GM12878 (cell line): Measurements from ENCODE around the gene BBOX1. TPM values are rescaled to one million over a fixed set of nuclear protein-coding genes. Genes with fewer than 3 reads are reported as not detected.
"Not testable (repeated sequence)": the region's sequence is repeated elsewhere in the genome, so short reads cannot be mapped to it uniquely, and the experiment has no call there.

Experiments used
- ATAC-seq: fragments of 200-7000 bp; cut with Tn5 transposase; 3 replicates; pipeline ENCODE4 v1.9.1; 2020; ENCODE audit warnings: mild to moderate bottlenecking, moderate library complexity
- BruUV-seq: library from RNA; stranded (reverse); fragments of 400-500 nt; replicated peaks from 2 replicates; lab custom pipeline; 2021; lab: Mats Ljungman, UMichigan
- CTCF ChIA-PET: fragments of 300-600 bp; sonication (Branson Sonifier 250); formaldehyde crosslinking; extraction: SDS; loops from one replicate; lab custom pipeline; 2021; ENCODE audit warnings: inconsistent platforms; lab: Yijun Ruan, JAX
- POLR2A ChIA-PET: fragments of 350-600 bp; formaldehyde crosslinking; extraction: SDS; loops from one replicate; lab custom pipeline; 2021; ENCODE audit warnings: inconsistent platforms; lab: Charles Lee
- RAD21 ChIA-PET: fragments of 300-600 bp; sonication (Branson Sonifier 250); formaldehyde crosslinking; loops from one replicate; lab custom pipeline; 2023; ENCODE audit warnings: antibody characterized with exemption; ENCODE audit not compliant: unreplicated experiment; lab: Charles Lee
- SMC1A ChIA-PET: fragments of 300-600 bp; sonication (Branson Sonifier 250); formaldehyde crosslinking; loops from one replicate; lab custom pipeline; 2023; ENCODE audit not compliant: unreplicated experiment, uncharacterized antibody; lab: Charles Lee
- DNase-seq: peaks from one replicate; pipeline ENCODE4 v3.0.0-alpha.2; 2011; ENCODE audit warnings: low read depth, low spot score
- FAIRE-seq: peaks from 3 replicates; lab custom pipeline; 2011; peaks lifted over from hg19 to GRCh38; lab: Jason Lieb, UNC
- H2AFZ ChIP-seq: 2 replicates; pipeline ENCODE4 v1.6.0; 2011; ENCODE audit warnings: low read depth, low read length, control low read depth; ENCODE audit not compliant: control insufficient read depth
- H3K27ac ChIP-seq: 2 replicates; pipeline ENCODE4 v1.5.1; 2011; ENCODE audit warnings: control low read depth; ENCODE audit not compliant: control insufficient read depth, insufficient read depth
- H3K27me3 ChIP-seq, 2 experiments: replicated peaks in 1 of 2; 2 replicates each; pipeline versions ENCODE4 v1.6.0 to v1.6.1; 2011; ENCODE audit warnings: low read length in 1 of 2; ENCODE audit not compliant: control insufficient read depth in 2 of 2, insufficient read depth in 2 of 2
- H3K36me3 ChIP-seq, 2 experiments: 2 replicates each; pipeline ENCODE4 v1.5.1; 2011; ENCODE audit warnings: low read length in 1 of 2; ENCODE audit not compliant: control insufficient read depth in 2 of 2, insufficient read depth in 2 of 2
- H3K4me1 ChIP-seq: 2 replicates; pipeline ENCODE4 v1.6.1; 2011; ENCODE audit warnings: mild to moderate bottlenecking, low read length, moderate library complexity, mixed read lengths; ENCODE audit not compliant: control insufficient read depth, insufficient read depth
- H3K4me2 ChIP-seq: 2 replicates; pipeline ENCODE4 v1.6.0; 2011; ENCODE audit warnings: control low read depth; ENCODE audit not compliant: control insufficient read depth, insufficient read depth
- H3K4me3 ChIP-seq: fragments of 200-600 bp; sonication (generic); 2 replicates; pipeline ENCODE4 v1.5.1; 2016
- H3K79me2 ChIP-seq: 2 replicates; pipeline ENCODE4 v1.6.0; 2011; ENCODE audit warnings: low read length; ENCODE audit not compliant: control insufficient read depth, insufficient read depth
- H3K9ac ChIP-seq: 2 replicates; pipeline ENCODE4 v1.8.0; 2011; ENCODE audit warnings: low read length, control low read depth, mixed read lengths; ENCODE audit not compliant: control insufficient read depth, insufficient read depth
- H3K9me3 ChIP-seq: replicated peaks from 3 replicates; pipeline ENCODE4 v1.5.1; 2011; ENCODE audit warnings: mild to moderate bottlenecking, low read length; ENCODE audit not compliant: control insufficient read depth, insufficient read depth
- H4K20me1 ChIP-seq: 2 replicates; pipeline ENCODE4 v1.6.0; 2011; ENCODE audit not compliant: control insufficient read depth, insufficient read depth
- ASH2L ChIP-seq: fragments of 300-600, 200-600 bp; sonication (generic); IDR thresholded peaks from 2 replicates; pipeline ENCODE4 v1.6.1; 2017; ENCODE audit warnings: low read depth, mild to moderate bottlenecking, borderline replicate concordance
- ETV6 ChIP-seq, 2 experiments: fragments of 450-650 bp in 1 of 2; IDR thresholded peaks in 1 of 2; conservative IDR thresholded peaks in 1 of 2; 2 replicates each; pipeline ENCODE4 v1.6.1; 2014; ENCODE audit warnings: antibody characterized with exemption in 1 of 2, borderline replicate concordance in 1 of 2, low read depth in 1 of 2, mild to moderate bottlenecking in 1 of 2, moderate library complexity in 1 of 2
- HDAC6 ChIP-seq: fragments of 200-600 bp; sonication (generic); IDR thresholded peaks from one replicate; pipeline ENCODE4 v1.8.0; 2017; ENCODE audit warnings: antibody characterized with exemption; ENCODE audit not compliant: unreplicated experiment
- NBN ChIP-seq: fragments of 450-650 bp; IDR thresholded peaks from 2 replicates; pipeline ENCODE4 v1.6.1; 2016
- NFIC ChIP-seq: IDR thresholded peaks from 2 replicates; pipeline ENCODE4 v1.6.1; 2012; ENCODE audit warnings: low read depth, mild to moderate bottlenecking, inconsistent platforms, low read length, moderate library complexity
- TCF12 ChIP-seq: IDR thresholded peaks from 2 replicates; pipeline ENCODE4 v1.6.1; 2011; ENCODE audit warnings: low read depth, mild to moderate bottlenecking, low read length
- WGBS: methylation state at CpG from one replicate; pipeline ENCODE4 v1.1.6; 2016; ENCODE audit warnings: low lambda C conversion rate; ENCODE audit not compliant: insufficient replicate concordance, insufficient coverage; ENCODE audit errors: missing lambda C conversion rate; 5-methylcytosine and 5-hydroxymethylcytosine counted together
- in situ Hi-C: fragments of 300-500 bp; cut with MboI; formaldehyde crosslinking; loops from 9 replicates; pipeline ENCODE4 v1.14.3; 2018; ENCODE audit warnings: mixed read lengths
- intact Hi-C: fragments of 100-400 bp; cut with micrococcal nuclease; formaldehyde crosslinking; loops from one replicate; pipeline ENCODE4 v1.14.2; 2022; ENCODE audit not compliant: unreplicated experiment
- polyA plus RNA-seq, 11 experiments: library from polyadenylated mRNA; depleted of rRNA in 4 of 11; unstranded in 6 of 11; stranded (reverse) in 5 of 11; fragments of >200 nt; fragmentation: Nextera tagmentation in 4 of 11; fragmentation: Illumina TruSeq in 1 of 11; extraction: Ambion mirVana in 4 of 11; extraction: Trizol in 1 of 11; gene quantifications; 1 replicate in 1 of 11; 2 replicates in 10 of 11; pipeline versions ENCODE4 v1.2.1 to v1.2.3, GENCODE V29; 2011 to 2016; ENCODE audit warnings: inconsistent platforms in 2 of 11, missing spikeins in 2 of 11, low read depth in 1 of 11
- total RNA-seq, 4 experiments: library from RNA; depleted of rRNA in 3 of 4; stranded (reverse); fragments of >200 nt in 3 of 4; fragmentation: Illumina TruSeq in 1 of 4; extraction: Trizol in 1 of 4; gene quantifications; 2 replicates each; pipeline versions ENCODE4 v1.2.1 to v1.2.3, GENCODE V29; 2013 to 2021
- TF ChIP-seq, protein P1 (sequence below): fragments of 450-650 bp; conservative IDR thresholded peaks from 2 replicates; pipeline ENCODE4 v1.6.1; 2017; ENCODE audit warnings: mild to moderate bottlenecking, moderate library complexity
- TF ChIP-seq, protein P2 (sequence below): IDR thresholded peaks from 2 replicates; pipeline ENCODE4 v1.6.1; 2011; ENCODE audit warnings: borderline replicate concordance, low read depth, mild to moderate bottlenecking, moderate library complexity, mixed read lengths, low read length; ENCODE audit not compliant: insufficient read depth; ENCODE audit errors: extremely low read length
- TF ChIP-seq, protein P3 (sequence below): fragments of 450-650 bp; IDR thresholded peaks from 2 replicates; pipeline ENCODE4 v1.6.1; 2017; ENCODE audit warnings: antibody characterized with exemption, mild to moderate bottlenecking, moderate library complexity

The BBOX1 gene
- total and polyA plus RNA-seq, 10 of the 15 experiments (the other 5 are each of a cell fraction or from before 2014, with no cell fraction given) = 3.5 TPM; not detected in 9

DNA sequence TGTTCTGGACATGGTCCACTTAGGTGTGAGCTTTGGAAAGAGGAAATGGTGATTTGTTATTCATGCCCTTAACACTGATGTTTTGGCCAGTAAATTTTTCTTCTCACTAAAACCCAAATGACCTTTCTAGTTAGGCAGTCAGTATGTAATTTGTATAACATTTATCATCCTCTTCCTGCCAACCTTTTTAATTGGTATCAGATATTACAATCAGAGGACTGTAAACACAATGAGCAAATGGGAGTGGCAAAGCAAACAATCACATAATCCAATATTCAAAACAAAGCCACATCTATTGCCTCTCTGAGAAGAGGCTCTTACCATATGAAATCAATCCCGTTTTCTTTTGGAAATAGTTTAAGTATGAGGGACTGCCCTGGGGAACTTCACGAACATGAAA is 49.1 kb downstream of the BBOX1 start (continued):
- TF ChIP-seq ETV6 (conservative IDR thresholded peaks at IDR 0.05 in 1 of 2, IDR thresholded peaks at IDR 0.05 in 1 of 2; ENCODE audit: borderline replicate concordance in 1 of 2, low read depth in 1 of 2) = no peak
- TF ChIP-seq HDAC6 = no peak

DNA sequence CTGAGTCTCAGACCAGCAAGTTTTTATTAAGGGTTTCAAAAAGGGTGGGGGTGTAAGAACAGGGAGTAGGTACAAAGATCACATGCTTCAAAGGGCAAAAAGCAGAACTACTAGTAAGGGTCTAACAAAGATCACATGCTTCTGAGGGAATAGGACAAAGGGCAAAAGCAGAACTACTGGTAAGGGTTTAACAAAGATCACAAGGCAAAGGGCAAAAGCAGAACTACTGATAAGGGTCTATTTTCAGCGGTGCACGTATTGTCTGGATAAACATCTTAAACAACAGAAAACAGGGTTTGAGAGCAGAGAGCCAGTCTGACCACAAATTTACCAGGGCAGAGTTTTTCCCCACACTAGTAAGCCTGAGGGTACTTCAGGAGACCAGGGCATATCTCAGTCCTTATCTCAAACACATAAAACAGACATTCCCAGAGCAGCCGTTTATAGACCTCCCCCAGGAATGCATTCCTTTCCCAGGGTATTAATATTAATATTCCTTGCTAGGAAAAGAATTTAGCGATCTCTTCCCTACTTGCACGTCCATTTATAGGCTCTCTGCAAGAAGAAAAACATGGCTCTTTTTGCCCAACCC is 49.8 kb downstream of the BBOX1 start:
- ATAC-seq, H3K4me1 ChIP-seq, intact Hi-C loops, SMC1A ChIA-PET, H4K20me1 ChIP-seq, BruUV-seq, H3K9ac ChIP-seq, DNase-seq, H3K27ac ChIP-seq, CTCF ChIA-PET, H3K36me3 ChIP-seq, H2AFZ ChIP-seq, FAIRE-seq, H3K4me2 ChIP-seq, RAD21 ChIA-PET, H3K79me2 ChIP-seq, H3K9me3 ChIP-seq, in situ Hi-C loops, H3K27me3 ChIP-seq, H3K4me3 ChIP-seq, POLR2A ChIA-PET: not testable (repeated sequence)
- WGBS = 7% methylated on average over 5 of the region's 5 CpGs

DNA sequence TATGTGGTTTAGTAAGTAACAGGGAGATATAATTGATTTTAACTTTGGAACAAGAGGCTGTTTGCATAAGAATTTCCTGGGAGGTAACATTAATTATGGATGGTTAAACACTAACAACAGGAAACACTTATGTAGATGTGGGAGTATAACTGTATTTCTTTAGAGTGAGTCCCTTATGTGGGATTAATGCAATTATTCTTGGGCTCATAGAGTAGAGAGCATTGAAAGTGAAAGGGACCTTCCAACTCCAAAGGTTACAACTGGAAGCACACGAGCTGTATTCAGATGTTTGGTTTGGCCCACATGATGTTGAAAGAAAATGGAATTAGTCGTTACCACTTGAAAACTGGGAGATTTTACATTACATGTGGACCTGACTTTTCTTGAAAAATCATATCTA is 53.5 kb downstream of the BBOX1 start:
- CTCF ChIA-PET = interaction anchor here (1.6 kb wide), 1 partner anchor 9 kb away, joined by 5 read pairs; no protein-coding TSS in a partner anchor
- WGBS = 0% methylated on average over 2 of the region's 2 CpGs
- TF ChIP-seq, protein P1, sequence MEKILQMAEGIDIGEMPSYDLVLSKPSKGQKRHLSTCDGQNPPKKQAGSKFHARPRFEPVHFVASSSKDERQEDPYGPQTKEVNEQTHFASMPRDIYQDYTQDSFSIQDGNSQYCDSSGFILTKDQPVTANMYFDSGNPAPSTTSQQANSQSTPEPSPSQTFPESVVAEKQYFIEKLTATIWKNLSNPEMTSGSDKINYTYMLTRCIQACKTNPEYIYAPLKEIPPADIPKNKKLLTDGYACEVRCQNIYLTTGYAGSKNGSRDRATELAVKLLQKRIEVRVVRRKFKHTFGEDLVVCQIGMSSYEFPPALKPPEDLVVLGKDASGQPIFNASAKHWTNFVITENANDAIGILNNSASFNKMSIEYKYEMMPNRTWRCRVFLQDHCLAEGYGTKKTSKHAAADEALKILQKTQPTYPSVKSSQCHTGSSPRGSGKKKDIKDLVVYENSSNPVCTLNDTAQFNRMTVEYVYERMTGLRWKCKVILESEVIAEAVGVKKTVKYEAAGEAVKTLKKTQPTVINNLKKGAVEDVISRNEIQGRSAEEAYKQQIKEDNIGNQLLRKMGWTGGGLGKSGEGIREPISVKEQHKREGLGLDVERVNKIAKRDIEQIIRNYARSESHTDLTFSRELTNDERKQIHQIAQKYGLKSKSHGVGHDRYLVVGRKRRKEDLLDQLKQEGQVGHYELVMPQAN = no peak
- TF ChIP-seq ASH2L (no peak), TCF12 (no peak), NBN (no peak), NFIC (no peak)
- TF ChIP-seq, protein P2, sequence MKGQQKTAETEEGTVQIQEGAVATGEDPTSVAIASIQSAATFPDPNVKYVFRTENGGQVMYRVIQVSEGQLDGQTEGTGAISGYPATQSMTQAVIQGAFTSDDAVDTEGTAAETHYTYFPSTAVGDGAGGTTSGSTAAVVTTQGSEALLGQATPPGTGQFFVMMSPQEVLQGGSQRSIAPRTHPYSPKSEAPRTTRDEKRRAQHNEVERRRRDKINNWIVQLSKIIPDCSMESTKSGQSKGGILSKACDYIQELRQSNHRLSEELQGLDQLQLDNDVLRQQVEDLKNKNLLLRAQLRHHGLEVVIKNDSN = no peak
- TF ChIP-seq, protein P3, sequence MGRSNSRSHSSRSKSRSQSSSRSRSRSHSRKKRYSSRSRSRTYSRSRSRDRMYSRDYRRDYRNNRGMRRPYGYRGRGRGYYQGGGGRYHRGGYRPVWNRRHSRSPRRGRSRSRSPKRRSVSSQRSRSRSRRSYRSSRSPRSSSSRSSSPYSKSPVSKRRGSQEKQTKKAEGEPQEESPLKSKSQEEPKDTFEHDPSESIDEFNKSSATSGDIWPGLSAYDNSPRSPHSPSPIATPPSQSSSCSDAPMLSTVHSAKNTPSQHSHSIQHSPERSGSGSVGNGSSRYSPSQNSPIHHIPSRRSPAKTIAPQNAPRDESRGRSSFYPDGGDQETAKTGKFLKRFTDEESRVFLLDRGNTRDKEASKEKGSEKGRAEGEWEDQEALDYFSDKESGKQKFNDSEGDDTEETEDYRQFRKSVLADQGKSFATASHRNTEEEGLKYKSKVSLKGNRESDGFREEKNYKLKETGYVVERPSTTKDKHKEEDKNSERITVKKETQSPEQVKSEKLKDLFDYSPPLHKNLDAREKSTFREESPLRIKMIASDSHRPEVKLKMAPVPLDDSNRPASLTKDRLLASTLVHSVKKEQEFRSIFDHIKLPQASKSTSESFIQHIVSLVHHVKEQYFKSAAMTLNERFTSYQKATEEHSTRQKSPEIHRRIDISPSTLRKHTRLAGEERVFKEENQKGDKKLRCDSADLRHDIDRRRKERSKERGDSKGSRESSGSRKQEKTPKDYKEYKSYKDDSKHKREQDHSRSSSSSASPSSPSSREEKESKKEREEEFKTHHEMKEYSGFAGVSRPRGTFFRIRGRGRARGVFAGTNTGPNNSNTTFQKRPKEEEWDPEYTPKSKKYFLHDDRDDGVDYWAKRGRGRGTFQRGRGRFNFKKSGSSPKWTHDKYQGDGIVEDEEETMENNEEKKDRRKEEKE = no peak

More for the DNA sequence above, 53.5 kb downstream of the BBOX1 start:
- Histone ChIP-seq H3K4me2 (no peak overlapping the region), H3K36me3 (no peaks in the 10 kb centered on the region), H3K9me3 (no peaks in the 10 kb centered on the region), H3K27ac (no peak overlapping the region), H3K79me2 (no peaks in the 10 kb centered on the region), H2AFZ (no peak overlapping the region), H3K9ac (no peak overlapping the region), H3K4me3 (no peak overlapping the region), H3K4me1 (no peaks in the 10 kb centered on the region), H3K27me3 (no peaks in the 10 kb centered on the region), H4K20me1 (no peaks in the 10 kb centered on the region)
- ATAC-seq (no peak), FAIRE-seq (no peak), DNase-seq (no peak)
- ChIA-PET SMC1A (no interaction called here), RAD21 (no interaction called here), POLR2A (no interaction called here)
- in situ Hi-C loops = no loop called here
- BruUV-seq = no TSS peak
- intact Hi-C loops = no loop called here
